ENCODE results near the gene PTPRO. TPM values are rescaled to one million over a fixed set of nuclear protein-coding genes. Genes with fewer than 3 reads are reported as not detected.

Gene PTPRO
- total and polyA plus RNA-seq, 10 of the 15 experiments (the other 5 are each of a cell fraction or from before 2014, with no cell fraction given), result 1.2 to 5.3 (median 3.5) TPM

- 96% methylated on average over 4 of the region's 4 CpGs for WGBS (ENCODE audit: insufficient coverage, insufficient replicate concordance, low lambda C conversion rate, missing lambda C conversion rate)
- SMC1A ChIA-PET (ENCODE audit: uncharacterized antibody, unreplicated experiment), result no interaction called here
- Histone ChIP-seq H3K27ac (ENCODE audit: control insufficient read depth, insufficient read depth) (no peak overlapping the region), H3K9ac (ENCODE audit: control insufficient read depth, insufficient read depth, low read length) (no peak overlapping the region), H3K4me1 (ENCODE audit: control insufficient read depth, insufficient read depth, low read length) (no peaks in the 10 kb centered on the region), H3K4me2 (ENCODE audit: control insufficient read depth, insufficient read depth) (no peak overlapping the region), H3K4me3 (no peak overlapping the region), H2AFZ (ENCODE audit: control insufficient read depth, low read depth, low read length) (no peak overlapping the region), H4K20me1 (ENCODE audit: control insufficient read depth, insufficient read depth) (no peaks in the 10 kb centered on the region), H3K27me3 (replicated peaks in 1 of 2; ENCODE audit: control insufficient read depth in 2 of 2, insufficient read depth in 2 of 2, low read length in 1 of 2) (no peaks in the 10 kb centered on the region), H3K79me2 (ENCODE audit: control insufficient read depth, insufficient read depth, low read length) (no peaks in the 10 kb centered on the region), H3K9me3 (replicated peaks; ENCODE audit: control insufficient read depth, insufficient read depth, low read length) (no peaks in the 10 kb centered on the region), H3K36me3 (ENCODE audit: control insufficient read depth in 2 of 2, insufficient read depth in 2 of 2, low read length in 1 of 2) (no peaks in the 10 kb centered on the region)
- intact Hi-C loops (cut with micrococcal nuclease; ENCODE audit: unreplicated experiment) (no loop called here), in situ Hi-C loops (cut with MboI) (no loop called here)
- DNase-seq (ENCODE audit: low read depth, low spot score) (no peak), ATAC-seq (no peak), FAIRE-seq (no peak)
- no peak for TF ChIP-seq EP300 (IDR thresholded peaks at IDR 0.05; ENCODE audit: borderline replicate concordance in 1 of 2, control insufficient read depth in 1 of 2, low read depth in 2 of 2, low read length in 2 of 2)
- RAD21 ChIA-PET (ENCODE audit: unreplicated experiment), result no interaction called here
- POLR2A ChIA-PET, result no interaction called here
- no TSS peak for BruUV-seq (replicated peaks)
- CTCF ChIA-PET, result no interaction called here
Measured at GRCh38 chr12:15632708-15633107, 310.4 kb downstream of the PTPRO start.

GRCh38 chr12:15633201-15633600 lies 310.9 kb downstream of the PTPRO start:
- intact Hi-C loops (cut with micrococcal nuclease; ENCODE audit: unreplicated experiment) (no loop called here), in situ Hi-C loops (cut with MboI) (no loop called here)
- no peak for TF ChIP-seq ELK1 (IDR thresholded peaks at IDR 0.05; ENCODE audit: low read depth, low read length)
- TF ChIP-seq ATF2 (IDR thresholded peaks at IDR 0.05; ENCODE audit: low read length), result no peak
- no peak for TF ChIP-seq SIX5 (IDR thresholded peaks at IDR 0.05; ENCODE audit: low read depth, low read length, severe bottlenecking)
- WGBS (ENCODE audit: insufficient coverage, insufficient replicate concordance, low lambda C conversion rate, missing lambda C conversion rate), result 93% methylated on average over 1 of the region's 1 CpG
- Histone ChIP-seq H4K20me1 (ENCODE audit: control insufficient read depth, insufficient read depth) (no peaks in the 10 kb centered on the region), H3K9me3 (replicated peaks; ENCODE audit: control insufficient read depth, insufficient read depth, low read length) (no peaks in the 10 kb centered on the region), H3K36me3 (ENCODE audit: control insufficient read depth in 2 of 2, insufficient read depth in 2 of 2, low read length in 1 of 2) (no peaks in the 10 kb centered on the region), H3K9ac (ENCODE audit: control insufficient read depth, insufficient read depth, low read length) (no peak overlapping the region), H2AFZ (ENCODE audit: control insufficient read depth, low read depth, low read length) (no peak overlapping the region), H3K4me3 (no peak overlapping the region), H3K27me3 (replicated peaks in 1 of 2; ENCODE audit: control insufficient read depth in 2 of 2, insufficient read depth in 2 of 2, low read length in 1 of 2) (no peaks in the 10 kb centered on the region), H3K27ac (ENCODE audit: control insufficient read depth, insufficient read depth) (no peak overlapping the region), H3K79me2 (ENCODE audit: control insufficient read depth, insufficient read depth, low read length) (no peaks in the 10 kb centered on the region), H3K4me2 (ENCODE audit: control insufficient read depth, insufficient read depth) (no peak overlapping the region), H3K4me1 (ENCODE audit: control insufficient read depth, insufficient read depth, low read length) (no peaks in the 10 kb centered on the region)
- no peak for DNase-seq (ENCODE audit: low read depth, low spot score)
- CTCF ChIA-PET, result interaction anchor here (1.5 kb wide), 1 partner anchor 40 kb away, joined by 3 read pairs; no protein-coding TSS in a partner anchor
- POLR2A ChIA-PET, result no interaction called here
- BruUV-seq (replicated peaks), result no TSS peak
- no peak for FAIRE-seq
- RAD21 ChIA-PET (ENCODE audit: unreplicated experiment), result no interaction called here
- SMC1A ChIA-PET (ENCODE audit: uncharacterized antibody, unreplicated experiment), result interaction anchor here (1.5 kb wide), 1 partner anchor 156 kb away, joined by 3 read pairs; the partner anchor contains the start of gene EPS8
- ATAC-seq, result no peak

All from GM12878 (cell line).